ENCODE results near the gene TRMT112. TPM values are rescaled to one million over a fixed set of nuclear protein-coding genes. Genes with fewer than 3 reads are reported as not detected.
"Not testable (repeated sequence)": the region's sequence is repeated elsewhere in the genome, so short reads cannot be mapped to it uniquely, and the experiment has no call there.

Gene TRMT112
- total RNA-seq, 1 experiment from 2014 or later = 471 TPM

- DNase-seq (ENCODE audit: low read depth) = no peak
Observed at GRCh38 chr11:64314805-64315561, 2.4 kb downstream of the TRMT112 start.

DNA sequence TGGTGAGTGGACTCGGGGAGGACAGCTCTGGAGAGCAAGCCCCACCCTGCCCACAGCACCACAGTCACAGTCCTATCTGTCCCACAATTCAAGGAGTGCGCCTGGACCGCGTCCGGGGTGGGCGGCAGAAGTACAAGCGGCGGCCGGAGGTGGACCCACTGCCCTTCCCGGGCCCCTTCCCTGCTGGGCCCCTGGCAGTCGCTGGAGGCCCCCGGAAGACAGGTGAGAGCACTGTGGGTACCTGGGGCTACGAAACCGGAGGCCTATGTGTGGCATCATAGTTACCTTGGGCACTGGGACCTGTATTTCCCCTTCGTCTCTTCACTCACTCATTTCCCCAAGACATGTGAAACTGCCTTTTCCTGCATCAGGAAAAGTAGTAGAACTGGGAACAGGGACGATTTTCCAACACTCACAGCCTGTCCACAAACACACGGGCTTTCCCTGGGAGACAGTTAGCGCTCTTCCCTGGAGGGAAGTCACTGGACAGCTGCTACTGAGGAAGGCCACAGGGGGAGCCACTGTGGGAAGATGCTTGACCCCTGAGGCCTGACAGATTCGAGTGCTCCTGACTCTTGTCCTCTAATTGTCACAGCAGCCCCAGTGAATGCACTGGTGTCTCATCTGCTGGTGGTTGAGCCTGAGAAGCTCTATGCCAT, 3.1 kb downstream of the TRMT112 start:
- DNase-seq (ENCODE audit: low read depth) = no peak

GRCh38 chr11:64313491-64314145, 3.7 kb downstream of the TRMT112 start:
- DNase-seq (ENCODE audit: low read depth) = no peak

DNA sequence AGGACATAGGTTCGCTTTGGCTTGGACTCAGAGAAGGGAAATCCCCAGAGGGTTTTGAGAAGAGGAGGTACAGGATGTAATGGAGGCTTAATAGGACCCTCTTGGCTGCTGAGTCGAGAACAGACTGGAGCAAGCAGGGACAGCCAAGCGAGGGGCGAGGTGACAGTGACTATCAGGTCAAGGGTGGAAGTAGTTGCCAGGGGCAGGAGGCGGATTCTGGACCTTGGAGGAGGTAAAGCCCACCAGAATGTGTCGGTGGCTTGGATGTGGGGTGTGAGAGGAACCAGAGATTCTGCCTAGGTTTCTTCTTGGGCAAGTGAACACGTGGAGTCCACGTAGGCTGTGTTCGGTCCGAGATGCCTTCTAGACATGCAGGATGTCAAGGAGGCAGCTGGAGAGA, 4.4 kb downstream of the TRMT112 start:
- no peak for DNase-seq (ENCODE audit: low read depth)

DNA sequence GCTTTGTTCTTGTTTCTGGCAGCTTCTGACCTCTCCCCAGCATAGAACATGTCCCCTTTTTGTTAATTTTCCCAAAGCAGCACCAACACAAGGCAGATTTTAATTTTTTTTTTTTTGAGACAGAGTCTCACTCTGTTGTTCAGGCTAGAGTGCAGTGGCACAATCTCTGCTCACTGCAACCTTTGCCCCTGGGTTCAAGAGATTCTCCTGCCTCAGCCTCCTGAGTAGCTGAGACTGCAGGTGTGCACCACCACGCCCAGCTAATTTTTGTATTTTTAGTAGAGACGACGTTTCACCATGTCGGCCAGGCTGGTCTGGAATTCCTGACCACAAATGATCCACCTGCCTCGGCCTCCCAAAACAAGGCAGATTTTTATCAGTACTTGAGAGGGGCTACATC, 9.6 kb downstream of the TRMT112 start:
- DNase-seq (ENCODE audit: low read depth) = not testable (repeated sequence)

GRCh38 chr11:64306876-64307622, 10.3 kb downstream of the TRMT112 start:
- DNase-seq (ENCODE audit: low read depth) = no peak

DNA sequence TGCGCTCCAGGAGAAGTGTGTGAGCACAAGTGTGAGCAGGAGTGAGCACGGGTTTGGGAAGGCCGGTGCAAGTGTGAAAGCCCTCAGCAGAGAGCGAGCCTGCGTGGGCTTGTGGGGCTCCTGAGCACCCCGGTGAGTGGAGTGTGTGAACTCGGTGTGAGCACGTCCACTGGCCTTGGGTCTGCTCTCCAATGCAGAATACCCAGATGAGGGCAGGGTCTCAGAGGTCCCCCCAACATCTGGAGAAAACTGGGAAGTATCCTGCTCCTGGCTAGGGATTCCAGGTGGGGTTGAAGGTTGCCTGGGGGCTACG, 10.8 kb downstream of the TRMT112 start:
- no peak for DNase-seq (ENCODE audit: low read depth)

GRCh38 chr11:64305691-64306562, 11.4 kb downstream of the TRMT112 start:
- DNase-seq (ENCODE audit: low read depth) = peak; percentile 72

- peak; percentile 99 for DNase-seq (ENCODE audit: low read depth)
Observed at GRCh38 chr11:64305075-64305690, 12.2 kb downstream of the TRMT112 start, which contains the start of gene ESRRA. Gene ESRRA (plus strand): TSS chr11:64305524. CDS start chr11:64307180, 1,656 bp downstream.

DNA sequence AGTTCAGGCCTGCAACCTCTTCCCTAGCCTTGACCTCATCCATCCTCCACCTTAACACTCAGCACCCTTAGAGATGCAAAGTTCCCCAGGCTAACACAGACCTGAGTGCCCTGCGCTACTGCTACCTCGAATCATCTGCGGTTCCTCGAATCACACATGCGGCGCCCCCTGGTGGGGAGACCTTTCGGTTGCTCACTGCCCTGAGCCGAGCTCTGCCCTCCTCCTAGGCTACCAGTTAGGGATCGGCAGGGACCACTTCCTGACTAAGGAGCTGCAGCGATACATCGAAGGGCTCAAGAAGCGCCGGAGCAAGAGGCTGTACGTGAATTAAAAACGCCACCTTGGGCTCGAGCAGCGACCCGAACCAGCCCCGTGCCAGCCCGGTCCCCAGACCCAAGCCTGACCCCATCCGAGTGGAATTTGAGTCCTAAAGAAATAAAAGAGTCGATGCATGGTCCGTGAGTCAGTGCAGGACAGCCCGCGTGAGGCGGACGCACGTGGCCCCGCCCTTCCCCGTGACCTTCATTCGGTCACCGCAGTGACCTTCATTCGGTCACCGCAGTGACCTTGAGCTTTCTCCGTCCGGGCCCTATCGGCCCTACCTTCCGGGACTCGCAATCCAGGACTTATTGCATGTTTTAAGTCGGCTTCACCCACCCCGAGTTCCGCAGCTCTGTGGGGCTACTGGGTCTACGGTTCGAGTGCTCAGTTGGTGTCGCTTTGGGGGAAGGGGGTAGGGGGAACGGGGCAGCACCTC, 12.9 kb downstream of the TRMT112 start:
- peak; percentile 94 for DNase-seq (ENCODE audit: low read depth)

DNA sequence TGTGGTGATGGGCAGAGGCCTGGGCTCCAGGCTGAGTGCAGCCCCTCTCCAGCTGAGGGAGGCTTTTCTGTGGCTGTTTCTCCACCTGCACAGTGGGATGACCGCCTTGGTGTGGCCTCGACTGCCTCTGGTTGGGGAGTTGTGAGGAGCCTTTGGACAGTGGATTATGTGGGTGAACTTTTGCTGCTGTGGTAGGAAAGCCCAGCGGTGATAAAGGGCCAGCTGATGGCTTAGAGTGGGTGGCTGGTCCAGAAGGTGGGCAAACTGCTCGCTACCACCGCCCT, 13.4 kb downstream of the TRMT112 start:
- DNase-seq (ENCODE audit: low read depth) = no peak

GRCh38 chr11:64303109-64304031, 14.0 kb downstream of the TRMT112 start:
- no peak for DNase-seq (ENCODE audit: low read depth)

DNA sequence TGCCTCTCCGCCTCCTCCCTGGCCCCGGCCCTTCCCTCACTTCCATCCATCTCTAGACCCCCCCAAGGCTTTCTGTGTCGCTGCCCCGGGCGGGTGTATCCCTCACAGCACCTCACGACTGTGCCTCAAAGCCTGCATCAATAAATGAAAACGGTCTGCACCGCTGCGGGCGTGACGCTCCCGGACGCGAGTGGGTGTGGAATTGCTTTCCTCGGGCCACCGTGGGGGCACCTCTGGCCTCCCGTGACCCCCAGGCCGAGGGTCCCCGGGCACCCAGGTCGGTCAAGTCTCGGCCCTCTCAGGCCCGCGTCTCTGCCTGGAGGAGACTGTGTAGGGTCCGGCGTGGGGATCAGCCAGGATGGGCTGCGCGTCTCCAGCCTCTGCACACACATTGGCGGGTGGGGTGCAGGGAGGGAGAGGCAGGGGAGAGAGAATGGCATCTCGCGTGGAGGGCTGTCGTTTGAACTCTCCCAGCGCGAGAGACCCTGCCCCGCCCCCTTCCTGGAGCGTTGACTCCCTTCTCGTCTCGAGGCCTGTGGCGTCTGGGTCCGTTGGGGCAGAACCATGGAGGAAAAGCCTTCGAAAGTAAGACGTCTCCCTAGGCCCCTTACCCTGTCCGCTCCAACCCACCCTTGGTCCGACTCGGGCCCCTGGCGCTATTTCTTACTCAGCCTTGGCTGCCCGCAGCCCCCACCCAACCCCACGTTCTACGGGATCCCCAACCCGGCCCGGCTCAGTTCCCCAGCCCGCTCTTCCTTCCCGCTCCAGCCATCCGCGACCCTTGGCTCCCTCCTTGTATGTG, 17.3 kb downstream of the TRMT112 start, which contains the start of gene CATSPERZ:
TSS of gene CATSPERZ (plus strand) at position 512 of the 802 bp plus-strand sequence. CDS start at position 565, 53 bp downstream.
- DNase-seq (ENCODE audit: low read depth) = no peak

DNA sequence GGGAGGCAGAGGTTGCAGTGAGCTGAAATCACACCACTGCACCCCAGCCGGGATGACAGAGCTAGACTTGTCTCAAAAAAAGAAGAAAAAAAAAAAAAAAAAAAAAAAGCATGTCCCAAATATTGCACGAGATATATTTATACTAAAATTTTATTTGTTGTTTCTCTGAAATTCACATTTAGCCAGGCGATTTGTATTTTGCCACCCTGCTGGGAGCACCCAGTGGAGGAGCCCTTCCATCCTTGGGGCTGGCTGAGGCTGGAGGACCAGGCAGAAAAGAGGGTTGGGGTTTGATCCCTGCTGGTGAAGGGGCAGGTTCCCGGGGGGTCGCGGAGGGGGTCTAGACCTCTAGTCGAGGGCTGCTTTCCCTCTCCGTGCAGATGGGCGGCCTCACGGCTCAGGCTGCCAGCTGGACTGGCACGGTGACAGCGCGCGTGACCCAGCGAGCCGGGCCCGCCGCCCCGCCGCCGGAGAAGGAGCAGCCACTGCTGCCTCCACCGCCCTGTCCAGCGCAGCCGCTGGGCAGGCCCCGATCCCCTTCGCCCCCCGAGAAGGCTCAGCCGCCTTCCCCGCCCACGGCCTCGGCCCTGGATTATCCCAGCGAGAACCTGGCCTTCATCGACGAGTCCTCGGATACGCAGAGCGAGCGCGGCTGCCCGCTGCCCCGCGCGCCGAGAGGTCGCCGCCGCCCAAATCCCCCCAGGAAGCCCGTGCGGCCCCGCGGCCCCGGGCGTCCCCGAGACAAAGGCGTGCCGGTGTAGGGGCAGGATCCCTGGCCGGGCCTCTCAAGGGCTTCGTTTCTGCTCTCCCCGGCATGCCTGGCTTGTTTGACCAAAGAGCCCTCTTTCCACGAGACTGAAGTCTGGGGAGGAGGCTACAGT, 18.2 kb downstream of the TRMT112 start:
- no peak for DNase-seq (ENCODE audit: low read depth)

GRCh38 chr11:64297699-64298358, 19.5 kb downstream of the TRMT112 start:
- no peak for DNase-seq (ENCODE audit: low read depth)
